Measurements from ENCODE around the gene MYL5. TPM values are rescaled to one million over a fixed set of nuclear protein-coding genes. Genes with fewer than 3 reads are reported as not detected.

Gene MYL5
- total and polyA plus RNA-seq, 2 of the 4 experiments (the other 2 are of a cell fraction): 9.1 to 16.0 TPM

- peak overlapping the region; percentile 86 for H3K14ac ChIP-seq (replicated peaks; ENCODE audit: low read depth, low read length)
- peak overlapping the region; percentile 88 for H3K27ac ChIP-seq (ENCODE audit: insufficient read depth, low read length)
- WGBS, 2 experiments (ENCODE audit: extremely low coverage in 2 of 2, insufficient read length in 1 of 2): 65% methylated on average over 14 of the region's 26 CpGs; no CpG with 5 or more reads in 1 of the 2 experiments
- intact Hi-C loops (cut with micrococcal nuclease) (loop anchor here (10.0 kb wide), 1 partner anchor 340 kb away; the partner anchor contains the start of gene ZNF141), in situ Hi-C loops (cut with MboI; ENCODE audit: low sequenced_read_pairs) (no loop called here), dilution Hi-C loops (cut with HindIII; ENCODE audit: low sequenced_read_pairs, unreplicated experiment) (no loop called here)
- H2BK20ac ChIP-seq (ENCODE audit: low read depth, low read length): no peak overlapping the region
- peak overlapping the region; percentile 88 for H3K4ac ChIP-seq (ENCODE audit: low read depth, low read length)
- peak overlapping the region; percentile 73 for H3K4me3 ChIP-seq (ENCODE audit: insufficient read depth, low read depth, low read length)
- H4K91ac ChIP-seq (ENCODE audit: insufficient read depth, low read depth, low read length): peak overlapping the region; percentile 70
- ChIA-PET POLR2A (ENCODE audit: unreplicated experiment) (no interaction called here), CTCF (no interaction called here)
- H2AFZ ChIP-seq (replicated peaks; ENCODE audit: low read length, poor library complexity): peak overlapping the region; percentile 97
- peaks cover 17% of the 10 kb centered on the region for H3K36me3 ChIP-seq (ENCODE audit: control insufficient read depth, insufficient read depth, low read length)
- H3K56ac ChIP-seq (ENCODE audit: extremely low read depth, insufficient read depth, low read length): peak overlapping the region; percentile 64; the same call in 1 of the 2 replicates
- no peaks in the 10 kb centered on the region for H3K27me3 ChIP-seq (ENCODE audit: control insufficient read depth, insufficient read depth, low read length)
- no peaks in the 10 kb centered on the region for H4K20me1 ChIP-seq (ENCODE audit: insufficient read depth, low read length)
- peak overlapping the region; percentile 86 for H3K9ac ChIP-seq (ENCODE audit: low read depth, low read length)
- H3K4me2 ChIP-seq (ENCODE audit: low read depth, low read length): peak overlapping the region; percentile 85
- ATAC-seq (ENCODE audit: low read depth) (peak; percentile 3), DNase-seq (no peak)
- peak overlapping the region; percentile 67; the same call in 1 of the 2 replicates for H3K23ac ChIP-seq (ENCODE audit: low read depth, low read length)
- no TSS peak for BruUV-seq (replicated peaks)
- H3K9me3 ChIP-seq (ENCODE audit: control insufficient read depth, insufficient read depth, low read length): no peaks in the 10 kb centered on the region
- H4K5ac ChIP-seq (ENCODE audit: low read depth, low read length): peak overlapping the region; percentile 59; the same call in 1 of the 2 replicates
- peak overlapping the region; percentile 88 for H2BK5ac ChIP-seq (ENCODE audit: low read depth, low read length, poor library complexity, severe bottlenecking)
- H3K4me1 ChIP-seq (ENCODE audit: control insufficient read depth, insufficient read depth, low read length): peaks cover 9% of the 10 kb centered on the region
- peak overlapping the region; percentile 36; the same call in 1 of the 2 replicates for H2AK5ac ChIP-seq (ENCODE audit: low read depth, low read length)
- no peak overlapping the region for H2BK15ac ChIP-seq (ENCODE audit: low read depth, low read length)
- no peak for TF ChIP-seq ELK1 (IDR thresholded peaks at IDR 0.05; ENCODE audit: borderline replicate concordance, low read depth, low read length)
- TF ChIP-seq FOS (IDR thresholded peaks at IDR 0.05; ENCODE audit: low read depth, low read length): no peak
- peaks cover 7% of the 10 kb centered on the region; the same call in 1 of the 2 replicates for H3K9me1 ChIP-seq (ENCODE audit: insufficient read depth, low read length)
- H3K79me1 ChIP-seq (ENCODE audit: low read depth in 1 of 2, low read length in 2 of 2): peaks cover 17 to 27% of the 10 kb centered on the region in 2 experiments; a peak in 3 of 4 replicates
- H2AK9ac ChIP-seq (replicated peaks; ENCODE audit: low read depth, low read length, poor library complexity): peak overlapping the region; percentile 100
- no peak overlapping the region for H2BK120ac ChIP-seq (ENCODE audit: low read depth, low read length)
- H4K8ac ChIP-seq (ENCODE audit: low read depth in 2 of 2, low read length in 2 of 2): peak overlapping the region; percentile 55 to 73; a peak in 3 of 4 replicates
- no peak overlapping the region for H3K18ac ChIP-seq (ENCODE audit: low read depth, low read length)
Measured at GRCh38 chr4:675036-675882, 917 bp downstream of the MYL5 start.

All from IMR-90 (cell line).